Thyroid gland (tissue), 4 donors: ENCODE measurements around the gene GSTA5. TPM values are rescaled to one million over a fixed set of nuclear protein-coding genes. Genes with fewer than 3 reads are reported as not detected.

Experiments used
- DNase-seq, 2 donors: peaks; one replicate each; pipeline ENCODE4 v3.0.0-alpha.2; 2019
- H3K27ac ChIP-seq, 3 donors: fragments of 200-600 bp; sonication (generic); 1 replicate in 2 of 3; 2 replicates in 1 of 3; pipeline ENCODE4 v1.5.1; 2016 to 2019; ENCODE audit warnings: mild to moderate bottlenecking in 1 of 3, moderate library complexity in 1 of 3
- H3K27me3 ChIP-seq: fragments of 200-600 bp; sonication (generic); one replicate; pipeline ENCODE4 v1.5.1; 2019
- H3K36me3 ChIP-seq, 2 donors: fragments of 200-600 bp; sonication (generic); one replicate each; pipeline ENCODE4 v1.5.1; 2016 to 2019
- H3K4me1 ChIP-seq, 2 donors: fragments of 200-600 bp; sonication (generic); one replicate each; pipeline ENCODE4 v1.5.1; 2017 to 2019
- H3K4me3 ChIP-seq, 3 donors: fragments of 200-600 bp; sonication (generic); replicated peaks in 1 of 3; 1 replicate in 2 of 3; 2 replicates in 1 of 3; pipeline ENCODE4 v1.5.1; 2016; ENCODE audit warnings: mild to moderate bottlenecking in 1 of 3
- H3K9me3 ChIP-seq: fragments of 200-600 bp; sonication (generic); one replicate; pipeline ENCODE4 v1.5.1; 2017
- POLR2A ChIP-seq, 2 donors: fragments of 450-650 bp; IDR thresholded peaks; one replicate each; pipeline ENCODE4 v1.6.1; 2017; ENCODE audit warnings: antibody characterized with exemption in 2 of 2, mild to moderate bottlenecking in 2 of 2, moderate library complexity in 1 of 2
- WGBS, 2 donors: methylation state at CpG; one replicate each; pipeline ENCODE4 v1.1.5; 2017; 5-methylcytosine and 5-hydroxymethylcytosine counted together
- intact Hi-C: fragments of 100-400 bp; cut with DNase I; formaldehyde crosslinking; loops from one replicate; pipeline ENCODE4 v1.15.1; 2023
- total RNA-seq, 4 donors: library from RNA; depleted of rRNA; stranded (reverse); fragments of >200 nt; gene quantifications; one replicate each; pipeline ENCODE4 v1.2.3, GENCODE V29; 2016
- TF ChIP-seq, protein P1 (sequence below), 6 experiments: fragments of 200-600 bp in 3 of 6; fragments of 450-650 bp in 3 of 6; sonication (generic) in 3 of 6; IDR thresholded peaks; one replicate each; pipeline ENCODE4 v1.5.1; 2016 to 2019; ENCODE audit warnings: antibody characterized with exemption in 6 of 6, mild to moderate bottlenecking in 2 of 6, inconsistent platforms in 1 of 6, moderate library complexity in 1 of 6

GSTA5 gene
- total RNA-seq, 4 donors from 2014 or later = not detected

GRCh38 chr6:52881662-52881995 lies 41.0 kb upstream of the GSTA5 start:
- Histone ChIP-seq H3K27ac (no peak overlapping the region), H3K4me3 (peak overlapping the region in 1 of 3 donors; percentile 34), H3K27me3 (no peaks in the 10 kb centered on the region), H3K4me1 (no peaks in the 10 kb centered on the region), H3K36me3 (no peaks in the 10 kb centered on the region), H3K9me3 (no peaks in the 10 kb centered on the region)
- DNase-seq = no peak
- 61 to 80% methylated on average over 4 of the region's 4 CpGs for WGBS, 2 donors
- TF ChIP-seq, protein P1, sequence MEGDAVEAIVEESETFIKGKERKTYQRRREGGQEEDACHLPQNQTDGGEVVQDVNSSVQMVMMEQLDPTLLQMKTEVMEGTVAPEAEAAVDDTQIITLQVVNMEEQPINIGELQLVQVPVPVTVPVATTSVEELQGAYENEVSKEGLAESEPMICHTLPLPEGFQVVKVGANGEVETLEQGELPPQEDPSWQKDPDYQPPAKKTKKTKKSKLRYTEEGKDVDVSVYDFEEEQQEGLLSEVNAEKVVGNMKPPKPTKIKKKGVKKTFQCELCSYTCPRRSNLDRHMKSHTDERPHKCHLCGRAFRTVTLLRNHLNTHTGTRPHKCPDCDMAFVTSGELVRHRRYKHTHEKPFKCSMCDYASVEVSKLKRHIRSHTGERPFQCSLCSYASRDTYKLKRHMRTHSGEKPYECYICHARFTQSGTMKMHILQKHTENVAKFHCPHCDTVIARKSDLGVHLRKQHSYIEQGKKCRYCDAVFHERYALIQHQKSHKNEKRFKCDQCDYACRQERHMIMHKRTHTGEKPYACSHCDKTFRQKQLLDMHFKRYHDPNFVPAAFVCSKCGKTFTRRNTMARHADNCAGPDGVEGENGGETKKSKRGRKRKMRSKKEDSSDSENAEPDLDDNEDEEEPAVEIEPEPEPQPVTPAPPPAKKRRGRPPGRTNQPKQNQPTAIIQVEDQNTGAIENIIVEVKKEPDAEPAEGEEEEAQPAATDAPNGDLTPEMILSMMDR (IDR thresholded peaks at IDR 0.05) = no peak
- TF ChIP-seq POLR2A (IDR thresholded peaks at IDR 0.05) = no peak
- intact Hi-C loops = loop anchor here (10.0 kb wide), 1 partner anchor 103 kb away; no protein-coding TSS in a partner anchor

- 81 to 92% methylated on average over 2 of the region's 2 CpGs for WGBS, 2 donors
- H3K36me3 ChIP-seq = no peaks in the 10 kb centered on the region
- intact Hi-C loops = no loop called here
- no peak for DNase-seq
- no peaks in the 10 kb centered on the region for H3K27me3 ChIP-seq
- no peaks in the 10 kb centered on the region for H3K9me3 ChIP-seq
- TF ChIP-seq, protein P1 (IDR thresholded peaks at IDR 0.05) = no peak
- TF ChIP-seq POLR2A (IDR thresholded peaks at IDR 0.05) = no peak
- H3K4me3 ChIP-seq = no peak overlapping the region
- H3K27ac ChIP-seq = no peak overlapping the region
- no peaks in the 10 kb centered on the region for H3K4me1 ChIP-seq
Measured at GRCh38 chr6:52877786-52878185, 37.2 kb upstream of the GSTA5 start.

GRCh38 chr6:52877168-52877567 lies 36.6 kb upstream of the GSTA5 start:
- no peak overlapping the region for H3K4me3 ChIP-seq
- no peaks in the 10 kb centered on the region for H3K9me3 ChIP-seq
- no peak overlapping the region for H3K27ac ChIP-seq
- no peak for DNase-seq
- 78 to 80% methylated on average over 3 of the region's 3 CpGs for WGBS, 2 donors
- no peaks in the 10 kb centered on the region for H3K4me1 ChIP-seq
- TF ChIP-seq POLR2A (IDR thresholded peaks at IDR 0.05) = no peak
- TF ChIP-seq, protein P1 (IDR thresholded peaks at IDR 0.05) = no peak
- H3K27me3 ChIP-seq = no peaks in the 10 kb centered on the region
- intact Hi-C loops = no loop called here
- no peaks in the 10 kb centered on the region for H3K36me3 ChIP-seq

DNA sequence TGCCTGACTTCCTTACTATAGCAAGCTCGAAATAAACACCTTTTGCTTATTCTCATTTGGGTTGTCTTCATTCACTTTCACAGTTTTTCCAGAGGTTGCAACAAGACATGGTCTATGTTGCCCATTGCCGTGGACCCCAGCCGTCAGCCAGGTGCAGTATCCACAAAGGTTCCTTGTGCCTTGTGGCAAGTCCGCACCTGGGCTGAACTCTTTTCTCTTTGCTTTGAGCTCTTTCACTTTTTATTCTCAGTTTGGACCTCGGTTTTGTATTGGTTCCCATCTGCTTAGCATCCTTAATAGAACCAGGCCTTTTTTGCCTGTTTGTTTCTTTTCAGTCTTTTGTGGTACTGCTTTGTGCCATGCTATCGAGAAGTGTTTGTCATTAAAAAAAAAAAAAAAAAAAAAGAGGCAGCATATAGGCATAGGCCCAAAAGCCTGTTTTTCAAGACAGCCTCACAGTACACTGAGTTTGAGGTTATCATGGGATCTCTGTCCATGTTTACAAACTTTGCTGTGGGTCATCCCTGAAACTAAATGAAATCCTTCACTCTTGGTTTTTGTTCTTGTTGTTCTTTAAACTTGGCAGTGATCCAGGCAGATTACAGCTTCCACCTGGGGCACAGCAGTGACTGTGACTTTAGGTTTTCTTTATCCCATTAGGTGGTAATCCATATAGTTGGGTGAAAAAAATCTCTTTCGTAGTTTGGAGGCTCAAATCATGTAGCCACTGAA lies 35.6 kb upstream of the GSTA5 start:
- no peak overlapping the region for H3K27ac ChIP-seq
- TF ChIP-seq POLR2A (IDR thresholded peaks at IDR 0.05) = no peak
- TF ChIP-seq, protein P1 (IDR thresholded peaks at IDR 0.05) = no peak
- 87 to 89% methylated on average over 7 of the region's 7 CpGs for WGBS, 2 donors
- H3K4me1 ChIP-seq = no peaks in the 10 kb centered on the region
- no peaks in the 10 kb centered on the region for H3K27me3 ChIP-seq
- H3K36me3 ChIP-seq = no peaks in the 10 kb centered on the region
- no peak overlapping the region for H3K4me3 ChIP-seq
- intact Hi-C loops = no loop called here
- no peaks in the 10 kb centered on the region for H3K9me3 ChIP-seq
- DNase-seq = no peak

GRCh38 chr6:52872031-52872430 lies 31.4 kb upstream of the GSTA5 start:
- H3K36me3 ChIP-seq = no peaks in the 10 kb centered on the region
- no peaks in the 10 kb centered on the region for H3K27me3 ChIP-seq
- DNase-seq = no peak
- no peak overlapping the region for H3K27ac ChIP-seq
- intact Hi-C loops = no loop called here
- 63 to 70% methylated on average over 4 of the region's 4 CpGs for WGBS, 2 donors
- no peaks in the 10 kb centered on the region for H3K4me1 ChIP-seq
- no peak for TF ChIP-seq POLR2A (IDR thresholded peaks at IDR 0.05)
- TF ChIP-seq, protein P1 (IDR thresholded peaks at IDR 0.05) = no peak
- no peaks in the 10 kb centered on the region for H3K9me3 ChIP-seq
- no peak overlapping the region for H3K4me3 ChIP-seq
